Measurements from ENCODE around the gene ADGRG1. TPM values are rescaled to one million over a fixed set of nuclear protein-coding genes. Genes with fewer than 3 reads are reported as not detected.

Gene ADGRG1
- total RNA-seq, 1 donor from 2014 or later, result 4.8 TPM

GRCh38 chr16:57696240-57696639 lies 67.8 kb downstream of the ADGRG1 start:
- Mint-ChIP-seq H3K36me3 (ENCODE audit: unreplicated experiment) (no peaks in the 10 kb centered on the region), H3K27ac (ENCODE audit: unreplicated experiment) (no peak overlapping the region), H3K4me1 (ENCODE audit: unreplicated experiment) (no peaks in the 10 kb centered on the region), H3K27me3 (ENCODE audit: unreplicated experiment) (peaks cover 5% of the 10 kb centered on the region), H3K9me3 (ENCODE audit: unreplicated experiment) (no peaks in the 10 kb centered on the region), H3K4me3 (ENCODE audit: unreplicated experiment) (no peak overlapping the region)
- no peak for DNase-seq (ENCODE audit: extremely low spot score, unreplicated experiment)
- TF ChIP-seq, protein P1, sequence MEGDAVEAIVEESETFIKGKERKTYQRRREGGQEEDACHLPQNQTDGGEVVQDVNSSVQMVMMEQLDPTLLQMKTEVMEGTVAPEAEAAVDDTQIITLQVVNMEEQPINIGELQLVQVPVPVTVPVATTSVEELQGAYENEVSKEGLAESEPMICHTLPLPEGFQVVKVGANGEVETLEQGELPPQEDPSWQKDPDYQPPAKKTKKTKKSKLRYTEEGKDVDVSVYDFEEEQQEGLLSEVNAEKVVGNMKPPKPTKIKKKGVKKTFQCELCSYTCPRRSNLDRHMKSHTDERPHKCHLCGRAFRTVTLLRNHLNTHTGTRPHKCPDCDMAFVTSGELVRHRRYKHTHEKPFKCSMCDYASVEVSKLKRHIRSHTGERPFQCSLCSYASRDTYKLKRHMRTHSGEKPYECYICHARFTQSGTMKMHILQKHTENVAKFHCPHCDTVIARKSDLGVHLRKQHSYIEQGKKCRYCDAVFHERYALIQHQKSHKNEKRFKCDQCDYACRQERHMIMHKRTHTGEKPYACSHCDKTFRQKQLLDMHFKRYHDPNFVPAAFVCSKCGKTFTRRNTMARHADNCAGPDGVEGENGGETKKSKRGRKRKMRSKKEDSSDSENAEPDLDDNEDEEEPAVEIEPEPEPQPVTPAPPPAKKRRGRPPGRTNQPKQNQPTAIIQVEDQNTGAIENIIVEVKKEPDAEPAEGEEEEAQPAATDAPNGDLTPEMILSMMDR (IDR thresholded peaks at IDR 0.05), result no peak

- H3K27me3 Mint-ChIP-seq (ENCODE audit: unreplicated experiment), result peaks cover 4% of the 10 kb centered on the region
These were observed 69.6 kb downstream of the ADGRG1 start for GRCh38 chr16:57697896-57698537.

GRCh38 chr16:57698812-57699405 lies 70.5 kb downstream of the ADGRG1 start:
- Mint-ChIP-seq H3K27ac (ENCODE audit: unreplicated experiment) (no peak overlapping the region), H3K9me3 (ENCODE audit: unreplicated experiment) (no peaks in the 10 kb centered on the region), H3K4me3 (ENCODE audit: unreplicated experiment) (no peak overlapping the region), H3K27me3 (ENCODE audit: unreplicated experiment) (peaks cover 3% of the 10 kb centered on the region), H3K4me1 (ENCODE audit: unreplicated experiment) (no peaks in the 10 kb centered on the region), H3K36me3 (ENCODE audit: unreplicated experiment) (no peaks in the 10 kb centered on the region)
- no peak for DNase-seq (ENCODE audit: extremely low spot score, unreplicated experiment)
- TF ChIP-seq, protein P1 (IDR thresholded peaks at IDR 0.05), result no peak

More at GRCh38 chr16:57697896-57698537, 69.6 kb downstream of the ADGRG1 start:
- Mint-ChIP-seq H3K4me1 (ENCODE audit: unreplicated experiment) (no peaks in the 10 kb centered on the region), H3K9me3 (ENCODE audit: unreplicated experiment) (no peaks in the 10 kb centered on the region), H3K4me3 (ENCODE audit: unreplicated experiment) (no peak overlapping the region), H3K27ac (ENCODE audit: unreplicated experiment) (no peak overlapping the region), H3K36me3 (ENCODE audit: unreplicated experiment) (no peaks in the 10 kb centered on the region)
- DNase-seq (ENCODE audit: extremely low spot score, unreplicated experiment), result no peak
- TF ChIP-seq, protein P1 (IDR thresholded peaks at IDR 0.05), result no peak

DNA sequence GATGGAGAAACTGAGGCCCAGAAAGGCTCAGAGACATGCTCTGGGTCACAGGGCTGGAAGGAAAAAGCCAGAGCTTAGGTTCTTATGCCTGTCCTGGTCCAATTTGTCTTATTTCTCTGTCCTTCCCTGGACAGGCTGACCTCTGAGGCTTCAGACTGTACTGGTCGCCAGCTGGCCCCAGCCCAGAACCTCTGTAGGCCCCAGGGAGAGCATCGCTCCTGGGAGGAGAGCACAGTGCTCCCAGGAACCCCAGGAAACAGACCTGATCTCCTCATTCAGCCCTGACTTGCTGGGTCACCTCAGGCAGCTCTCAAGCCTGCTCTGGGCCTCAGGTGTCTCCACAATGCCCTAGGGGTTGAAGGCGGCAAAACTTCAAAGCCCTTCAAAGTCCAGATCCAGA lies 71.1 kb downstream of the ADGRG1 start:
- H3K36me3 Mint-ChIP-seq (ENCODE audit: unreplicated experiment), result no peaks in the 10 kb centered on the region
- H3K4me1 Mint-ChIP-seq (ENCODE audit: unreplicated experiment), result no peaks in the 10 kb centered on the region
- TF ChIP-seq, protein P1 (IDR thresholded peaks at IDR 0.05), result no peak
- no peaks in the 10 kb centered on the region for H3K9me3 Mint-ChIP-seq (ENCODE audit: unreplicated experiment)
- no peak overlapping the region for H3K4me3 Mint-ChIP-seq (ENCODE audit: unreplicated experiment)
- H3K27me3 Mint-ChIP-seq (ENCODE audit: unreplicated experiment), result peaks cover 3% of the 10 kb centered on the region
- no peak for DNase-seq (ENCODE audit: extremely low spot score, unreplicated experiment)
- no peak overlapping the region for H3K27ac Mint-ChIP-seq (ENCODE audit: unreplicated experiment)

- no peak overlapping the region for H3K4me3 Mint-ChIP-seq (ENCODE audit: unreplicated experiment)
- no peak overlapping the region for H3K27ac Mint-ChIP-seq (ENCODE audit: unreplicated experiment)
- H3K27me3 Mint-ChIP-seq (ENCODE audit: unreplicated experiment), result peaks cover 3% of the 10 kb centered on the region
- no peaks in the 10 kb centered on the region for H3K36me3 Mint-ChIP-seq (ENCODE audit: unreplicated experiment)
- no peaks in the 10 kb centered on the region for H3K4me1 Mint-ChIP-seq (ENCODE audit: unreplicated experiment)
- no peak for DNase-seq (ENCODE audit: extremely low spot score, unreplicated experiment)
- H3K9me3 Mint-ChIP-seq (ENCODE audit: unreplicated experiment), result no peaks in the 10 kb centered on the region
- TF ChIP-seq, protein P1 (IDR thresholded peaks at IDR 0.05), result no peak
These were observed 71.5 kb downstream of the ADGRG1 start for GRCh38 chr16:57699899-57700298.

All from osteocyte (in vitro differentiated cells).